HG03175 (cell line): ENCODE results near the gene DLG2.
A peak's percentile ranks its signal among the peaks of the same experiment; 100 is the strongest.
"Not testable (repeated sequence)": the region's sequence is repeated elsewhere in the genome, so short reads cannot be mapped to it uniquely, and the experiment has no call there.

Experiments used
- ATAC-seq: cut with Tn5 transposase; IDR thresholded peaks from one replicate; pipeline ENCODE4 v1.9.1; 2021; ENCODE audit warnings: mild to moderate bottlenecking, moderate library complexity; ENCODE audit not compliant: unreplicated experiment

Gene DLG2

DNA sequence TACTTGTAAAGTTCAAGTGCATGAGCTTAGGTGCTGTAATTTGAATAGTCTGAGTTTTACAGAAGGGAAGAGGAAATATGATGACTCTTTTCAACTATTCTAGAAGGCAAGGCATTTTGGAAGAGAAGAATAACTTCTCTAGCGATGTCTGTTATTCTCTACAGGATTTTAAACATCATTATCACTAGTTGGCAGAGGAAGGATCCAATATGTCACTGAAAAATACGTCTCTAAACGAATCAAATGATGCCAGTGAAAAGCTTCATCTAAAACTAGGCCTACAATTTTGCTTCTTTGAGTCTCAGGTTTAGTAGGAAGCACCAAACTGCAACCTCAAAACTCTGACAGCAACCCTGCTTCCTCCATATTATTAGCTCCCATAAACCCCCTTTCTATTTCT, 581.4 kb downstream of the DLG2 start:
- ATAC-seq, result no peak

DNA sequence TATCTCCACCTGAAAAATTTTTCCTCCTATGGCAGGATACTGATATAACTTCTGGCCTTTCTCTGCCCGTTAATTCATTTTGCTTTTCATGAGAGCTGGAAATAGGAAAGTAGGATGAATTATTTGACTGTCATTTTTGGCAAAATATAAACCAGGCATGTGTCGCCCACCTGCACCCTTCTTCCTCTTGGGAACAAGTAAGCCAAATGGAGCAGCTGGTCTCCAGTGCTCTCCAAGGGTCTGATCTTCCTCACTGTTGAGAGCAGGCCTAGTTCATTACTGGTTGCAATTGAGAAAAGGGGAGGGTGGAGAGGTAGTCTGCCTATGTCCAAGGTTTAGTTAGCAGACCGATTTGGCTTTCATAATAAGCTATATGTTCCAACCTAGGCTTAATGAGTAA, 582.2 kb downstream of the DLG2 start:
- ATAC-seq, result no peak

DNA sequence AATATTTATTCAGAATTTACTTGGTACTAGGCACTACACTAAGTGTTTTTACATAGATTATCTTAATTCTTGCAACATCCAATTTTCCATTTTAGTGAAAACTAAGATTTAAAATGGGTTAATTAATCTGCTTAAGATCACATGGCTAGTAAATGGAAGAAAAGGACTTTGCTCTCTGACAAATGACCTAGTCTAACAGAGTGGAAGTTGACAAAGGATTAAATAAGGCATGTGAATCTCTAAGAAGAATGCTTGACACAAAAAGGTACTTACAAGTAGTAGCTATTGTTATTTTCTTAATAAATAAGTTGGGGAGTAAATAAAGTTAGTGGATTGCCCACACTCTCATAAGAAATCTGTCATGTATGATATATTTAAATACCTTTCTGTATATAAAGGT, 584.8 kb downstream of the DLG2 start:
- no peak for ATAC-seq

GRCh38 chr11:85040166-85040565, 587.0 kb downstream of the DLG2 start:
- no peak for ATAC-seq

DNA sequence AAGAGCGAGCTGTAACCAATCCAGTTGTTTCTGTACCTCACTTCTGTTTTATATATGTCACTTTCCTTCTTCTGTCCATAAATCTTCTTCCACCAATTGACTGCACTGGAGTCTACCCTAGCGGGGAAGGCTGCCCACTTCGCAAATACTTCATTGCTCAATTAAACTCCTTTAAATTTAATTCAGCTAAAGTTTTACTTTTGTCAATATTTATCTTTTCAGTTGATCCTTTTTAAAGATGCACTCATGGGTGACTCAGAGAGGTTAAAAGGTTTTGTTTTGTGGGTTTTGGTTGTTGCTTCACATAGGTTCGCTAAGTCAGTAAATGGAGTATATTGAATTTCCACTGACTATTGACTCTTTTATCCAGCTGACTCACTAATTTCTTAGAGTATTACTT, 597.2 kb downstream of the DLG2 start:
- no peak for ATAC-seq

DNA sequence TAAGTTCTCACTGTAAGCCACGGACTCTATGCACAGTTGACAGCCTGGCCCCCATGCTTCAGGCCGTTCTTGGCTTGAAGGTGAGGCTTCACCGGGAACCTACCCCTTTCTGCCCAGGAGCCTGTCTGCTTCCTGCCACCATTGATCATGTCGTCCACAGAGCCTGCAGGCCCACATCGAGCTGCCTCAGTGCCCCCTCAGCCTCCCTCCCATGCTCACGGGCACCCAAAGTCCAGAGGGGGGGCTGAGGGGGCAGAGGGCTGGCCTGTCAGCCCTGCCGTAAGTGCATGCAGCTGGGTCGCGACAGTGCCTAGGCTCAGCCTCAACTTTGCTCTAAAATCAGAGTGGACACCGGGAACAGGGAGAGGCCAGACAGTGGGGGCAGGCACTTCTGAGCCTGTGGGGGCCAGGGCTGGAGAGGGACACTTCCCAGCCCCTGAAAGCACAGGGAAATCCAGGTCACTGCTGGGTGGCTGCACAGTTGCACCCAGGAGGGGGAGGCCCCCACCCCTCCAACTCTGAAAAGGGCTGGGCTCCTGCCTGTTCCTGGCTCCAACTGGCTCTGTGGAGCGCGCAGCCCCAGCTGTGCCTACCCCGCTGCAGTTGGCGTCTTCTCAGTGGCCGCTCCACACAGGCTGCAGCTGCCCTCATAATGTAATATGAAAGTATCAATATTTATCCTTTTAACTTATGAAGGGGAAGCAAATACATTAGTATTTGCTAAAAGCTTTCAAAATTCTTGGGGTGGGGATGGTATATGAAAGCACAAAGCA, 598.6 kb downstream of the DLG2 start:
- no peak for ATAC-seq

DNA sequence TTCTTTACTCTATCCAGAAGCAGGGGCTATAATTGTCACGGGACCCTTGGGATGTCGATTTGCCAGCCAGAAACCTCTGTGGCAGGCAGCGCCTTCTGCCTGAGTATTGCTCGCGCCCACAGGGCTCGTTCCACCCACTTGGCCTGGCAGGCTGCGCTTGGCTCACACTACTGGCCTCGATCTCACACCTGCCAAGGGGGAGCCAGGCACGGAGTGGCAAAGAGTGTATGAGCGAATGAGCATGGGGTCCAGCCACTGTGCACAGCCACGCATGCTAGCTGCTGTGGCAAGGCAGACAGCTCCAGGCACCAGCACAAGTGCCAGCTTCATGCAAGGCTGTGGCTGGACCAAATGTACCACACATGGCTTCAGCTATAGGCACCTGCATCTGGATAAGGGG, 599.8 kb downstream of the DLG2 start:
- ATAC-seq, result no peak

DNA sequence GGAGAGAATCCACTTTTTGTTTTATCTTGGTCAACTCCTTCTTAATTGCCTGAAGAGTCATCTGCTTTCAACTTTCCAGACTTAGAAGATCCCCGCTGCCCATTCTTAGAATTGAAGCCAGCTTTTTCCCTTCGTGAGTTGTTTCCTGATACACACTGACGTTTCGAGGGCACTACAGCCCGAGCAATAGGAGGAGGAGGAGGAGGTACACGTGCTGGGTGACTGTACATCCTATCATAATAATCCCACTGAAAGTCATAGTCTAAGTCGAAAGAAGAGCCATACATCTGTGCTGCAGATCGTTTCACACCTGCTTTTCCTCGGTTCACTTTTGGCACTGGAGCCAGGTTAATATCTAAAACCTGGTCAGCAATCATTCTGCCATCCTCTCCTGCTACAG, 606.1 kb downstream of the DLG2 start:
- no peak for ATAC-seq

GRCh38 chr11:84993386-84993785, 633.8 kb downstream of the DLG2 start:
- ATAC-seq, result no peak

- ATAC-seq, result no peak
Observed at GRCh38 chr11:84990141-84990540, 637.0 kb downstream of the DLG2 start.

- not testable (repeated sequence) for ATAC-seq
Observed at GRCh38 chr11:84987686-84988187, 639.4 kb downstream of the DLG2 start.

DNA sequence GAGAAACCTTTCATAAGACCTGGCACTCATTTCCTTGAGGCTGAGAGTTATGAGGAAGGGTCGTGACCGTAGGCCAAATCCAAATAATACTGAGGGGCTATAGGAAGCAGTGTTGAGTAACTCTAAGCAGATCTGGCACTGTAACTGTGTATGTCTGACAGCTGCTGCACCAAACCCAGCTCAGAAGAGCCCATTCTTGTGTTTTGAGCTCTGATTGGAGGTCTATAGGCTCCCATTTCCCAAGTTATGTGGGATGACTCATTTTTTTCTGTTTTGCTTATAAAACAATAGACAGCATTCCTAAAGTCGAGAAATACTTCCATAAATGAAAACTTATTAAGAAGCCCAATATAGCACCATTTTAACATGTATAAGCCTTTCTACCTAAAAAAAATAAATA, 645.8 kb downstream of the DLG2 start:
- ATAC-seq, result no peak

DNA sequence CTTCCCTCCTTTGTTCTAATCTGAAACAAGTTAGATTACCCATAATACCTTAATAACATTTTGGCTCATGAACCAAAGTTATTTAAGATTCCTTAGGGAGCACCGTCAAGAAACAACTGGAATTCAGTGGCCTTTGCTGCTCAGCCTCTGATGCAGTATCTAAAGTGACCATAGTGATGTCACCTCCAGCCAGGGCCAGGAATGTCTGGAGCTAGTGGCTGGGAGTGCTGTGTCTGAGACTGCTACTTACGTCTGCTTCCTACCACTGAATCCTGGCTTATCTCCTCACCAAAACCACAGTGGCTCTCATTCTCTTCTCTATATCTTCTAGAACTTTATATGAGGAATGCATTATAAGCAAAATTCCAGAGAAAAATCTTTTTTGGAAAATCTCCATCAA, 658.0 kb downstream of the DLG2 start:
- no peak for ATAC-seq

- ATAC-seq, result no peak
Observed at GRCh38 chr11:84965484-84965883, 661.7 kb downstream of the DLG2 start.

GRCh38 chr11:84963240-84963639, 663.9 kb downstream of the DLG2 start:
- no peak for ATAC-seq

- no peak for ATAC-seq
Observed at GRCh38 chr11:84962018-84962417, 665.1 kb downstream of the DLG2 start.

DNA sequence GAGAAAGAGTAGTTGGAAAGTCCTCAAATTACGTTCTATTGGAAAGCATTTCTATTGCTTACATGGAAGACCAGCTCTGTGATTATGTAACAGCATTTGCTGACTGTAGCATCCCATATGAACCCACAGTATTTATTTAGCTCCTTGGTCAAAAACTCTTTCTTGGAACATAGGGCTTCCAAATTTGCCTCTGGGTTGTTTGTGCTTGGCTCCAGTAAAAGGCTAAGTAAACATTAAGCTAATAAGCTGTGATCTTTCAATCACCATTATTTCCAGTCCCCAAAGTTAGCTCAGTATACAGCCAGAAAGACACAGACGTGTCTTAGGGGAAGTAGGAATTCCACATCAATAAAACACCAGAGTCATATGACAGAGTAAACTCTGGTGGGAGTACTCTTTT, 668.8 kb downstream of the DLG2 start:
- no peak for ATAC-seq

DNA sequence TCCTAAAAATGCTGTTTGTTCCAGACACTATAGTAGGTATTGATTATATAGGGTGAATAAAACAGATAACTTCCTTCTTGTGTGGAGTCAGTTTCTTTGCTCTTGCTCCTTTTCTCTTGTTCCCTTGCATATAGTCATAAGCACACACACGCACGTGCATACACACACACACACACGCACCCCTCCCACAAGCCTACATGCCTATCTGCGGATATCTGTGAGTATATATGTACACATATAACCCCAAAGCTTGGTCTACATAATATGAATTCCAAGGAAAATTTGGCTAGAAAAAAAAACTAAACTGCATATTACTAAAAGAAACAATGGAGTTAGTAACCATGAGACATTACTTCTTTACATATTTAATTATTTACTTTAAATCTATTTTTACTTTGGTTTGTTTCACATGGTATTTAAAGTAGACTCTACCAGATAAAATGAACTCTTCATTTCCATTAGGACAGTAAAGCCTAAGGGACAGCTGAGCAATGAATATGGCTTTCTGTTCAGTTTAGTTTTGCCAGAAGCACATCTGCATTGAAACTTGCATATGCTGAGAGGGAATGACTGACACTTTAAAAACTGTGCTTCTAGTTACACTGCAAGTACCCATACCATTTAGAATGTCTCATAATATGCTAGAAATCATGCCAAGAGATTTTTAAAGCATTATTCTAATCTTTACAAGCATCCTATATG, 676.4 kb downstream of the DLG2 start:
- ATAC-seq, result no peak

DNA sequence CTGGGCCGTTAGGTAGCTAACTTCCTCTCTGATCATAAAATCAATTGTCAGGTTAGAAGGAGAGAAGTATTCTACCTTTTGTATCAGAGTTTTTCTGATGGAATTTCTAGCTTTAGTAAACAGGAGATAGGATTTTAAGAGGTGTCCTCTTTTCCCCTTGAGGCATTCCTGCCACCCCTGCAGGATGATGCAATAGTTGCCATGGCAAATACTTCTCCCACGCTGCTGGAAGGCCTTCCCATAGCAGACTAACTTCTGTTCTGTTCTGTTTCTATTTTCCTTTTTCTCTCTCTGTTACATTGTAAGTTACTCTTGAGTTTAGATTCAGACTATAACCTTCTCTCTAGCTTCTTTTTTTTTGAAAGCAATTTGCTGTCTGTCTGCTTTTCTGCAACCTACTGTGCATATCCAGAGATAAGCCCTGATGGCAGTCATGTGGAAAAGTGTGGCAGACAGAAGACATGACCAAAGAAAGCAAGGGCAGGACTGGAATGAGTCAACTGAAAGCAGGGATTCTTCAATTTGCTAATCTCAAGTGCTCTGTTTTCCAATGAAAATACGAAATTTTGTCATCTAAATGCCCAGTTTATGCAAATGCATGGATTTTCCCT, 679.1 kb downstream of the DLG2 start:
- ATAC-seq, result no peak

DNA sequence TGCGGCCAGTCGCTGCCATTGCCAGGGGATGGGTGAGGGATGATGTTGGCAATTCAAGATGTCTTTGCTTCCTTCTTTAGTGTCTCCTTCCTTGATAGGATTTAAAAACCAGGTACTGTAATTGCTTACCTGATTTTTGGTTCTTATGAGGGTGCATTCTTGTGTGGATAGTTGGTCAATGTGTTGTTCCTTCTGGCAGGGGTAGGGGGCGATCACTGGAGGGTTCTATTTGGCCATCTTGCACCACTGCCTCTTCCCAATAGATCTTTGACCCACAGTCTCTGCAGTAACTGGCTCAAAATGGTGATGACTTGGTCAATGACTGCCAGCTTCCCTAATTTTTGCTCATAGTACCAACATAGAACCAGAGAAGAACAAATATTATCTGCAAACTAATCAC, 680.1 kb downstream of the DLG2 start:
- ATAC-seq, result no peak

DNA sequence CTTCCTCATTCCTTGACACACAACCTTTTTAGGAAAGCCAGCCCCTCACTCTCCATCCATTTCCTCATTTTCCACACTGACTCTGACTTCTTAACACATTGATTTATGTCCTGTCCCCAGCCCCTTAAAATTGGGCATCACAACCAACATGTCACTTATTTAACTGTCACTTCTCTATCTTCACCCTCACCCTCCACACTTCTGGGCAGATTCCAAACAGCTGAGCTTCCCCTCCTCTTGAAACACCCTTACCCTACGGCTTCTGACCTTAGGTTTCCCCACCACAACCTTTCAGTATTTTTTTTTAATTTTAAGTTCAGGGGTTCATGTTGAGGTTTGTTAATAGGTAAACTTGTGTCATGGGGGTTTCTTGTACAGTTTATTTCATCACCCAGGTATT, 696.3 kb downstream of the DLG2 start:
- peak; percentile 47 for ATAC-seq

DNA sequence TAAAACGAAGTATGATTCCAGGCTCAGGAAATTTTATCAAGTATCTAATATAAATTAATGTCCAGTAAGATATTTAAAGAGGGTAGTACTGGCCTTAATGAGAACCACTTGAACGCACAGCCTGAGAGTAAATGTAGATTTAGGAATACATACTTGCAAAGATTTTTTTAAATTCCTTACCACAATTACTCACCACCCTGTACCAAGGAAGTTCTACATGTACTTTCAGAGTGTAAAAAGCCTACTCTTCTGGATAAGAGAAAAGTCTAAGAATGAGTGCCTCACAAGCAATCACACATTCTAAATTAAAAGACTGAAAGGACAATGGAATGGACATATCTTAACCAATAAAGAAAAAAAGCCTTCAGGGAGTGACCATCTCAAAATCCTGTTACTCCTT, 697.4 kb downstream of the DLG2 start:
- ATAC-seq, result no peak
